HG03342 (cell line): ENCODE data around the gene IPCEF1.
A peak's percentile ranks its signal among the peaks of the same experiment; 100 is the strongest.

Experiments
- ATAC-seq: cut with Tn5 transposase; IDR thresholded peaks from one replicate; pipeline ENCODE4 v1.9.1; 2021; ENCODE audit warnings: mild to moderate bottlenecking, moderate library complexity; ENCODE audit not compliant: unreplicated experiment

Gene IPCEF1

DNA sequence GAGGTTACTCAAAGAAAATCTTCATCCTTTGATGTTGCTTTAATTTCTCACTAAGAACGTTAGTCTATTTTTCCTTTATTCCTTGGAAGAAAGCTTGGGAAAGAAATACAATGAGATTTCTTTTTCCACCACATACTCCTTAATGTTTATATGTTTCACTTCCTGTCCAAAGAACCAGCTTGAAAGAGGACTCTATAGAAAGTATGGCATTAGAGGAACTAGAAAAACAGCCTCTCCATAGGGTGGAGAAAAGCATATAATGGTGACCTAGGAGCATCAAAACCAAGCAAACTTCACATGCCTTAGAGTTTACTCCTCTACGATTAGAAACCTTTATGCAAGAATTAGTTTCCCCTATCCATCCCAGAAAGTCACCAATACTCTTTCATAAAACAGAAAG, 186.5 kb downstream of the IPCEF1 start:
- no peak for ATAC-seq

DNA sequence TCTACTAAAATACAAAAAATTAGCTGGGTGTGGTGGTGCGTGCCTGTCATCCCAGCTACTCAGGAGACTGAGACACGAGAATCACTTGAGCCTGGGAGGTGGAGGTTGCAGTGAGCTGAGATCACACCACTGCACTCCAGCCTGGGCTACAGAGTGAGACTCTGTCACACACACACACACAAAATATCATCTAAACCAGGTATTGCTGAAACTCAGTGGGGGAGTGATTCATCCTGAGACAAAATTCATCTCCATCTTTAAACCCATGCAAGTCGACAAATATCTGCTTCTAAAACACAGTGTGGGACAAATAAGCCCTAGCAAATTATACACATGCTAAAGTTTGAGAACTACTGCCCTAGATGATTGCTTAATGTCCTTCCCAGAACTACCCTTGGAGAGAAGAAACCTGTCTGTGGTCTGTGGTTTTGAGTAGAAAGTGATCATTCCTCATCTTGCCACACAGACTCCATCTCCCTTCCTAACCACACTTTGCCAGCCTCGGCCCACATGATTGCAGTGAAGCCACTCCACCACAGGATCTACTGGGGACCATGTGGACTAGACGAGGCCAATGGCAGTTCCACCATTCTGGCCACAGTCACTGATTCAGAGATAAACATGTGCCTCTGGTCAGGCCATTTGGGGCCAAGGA, 187.3 kb downstream of the IPCEF1 start:
- no peak for ATAC-seq

DNA sequence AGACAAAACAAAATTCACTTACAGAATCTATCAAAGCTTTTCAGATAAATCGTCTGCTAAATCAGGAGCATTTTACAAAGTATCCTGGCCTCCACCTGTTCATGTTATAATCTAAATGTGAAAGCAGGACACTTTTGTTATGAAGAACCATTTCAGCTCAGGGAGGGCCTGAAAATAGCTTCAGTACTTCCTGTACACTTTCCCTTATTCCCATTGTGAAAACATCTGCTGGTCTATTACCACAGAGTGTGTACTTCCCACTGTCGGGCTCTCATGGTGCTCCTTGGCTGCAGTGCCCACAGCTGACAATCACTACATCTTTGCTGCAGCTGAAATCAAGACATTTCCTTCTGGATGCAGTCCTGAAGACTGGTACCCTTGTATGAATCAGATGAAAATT, 189.5 kb downstream of the IPCEF1 start:
- no peak for ATAC-seq

DNA sequence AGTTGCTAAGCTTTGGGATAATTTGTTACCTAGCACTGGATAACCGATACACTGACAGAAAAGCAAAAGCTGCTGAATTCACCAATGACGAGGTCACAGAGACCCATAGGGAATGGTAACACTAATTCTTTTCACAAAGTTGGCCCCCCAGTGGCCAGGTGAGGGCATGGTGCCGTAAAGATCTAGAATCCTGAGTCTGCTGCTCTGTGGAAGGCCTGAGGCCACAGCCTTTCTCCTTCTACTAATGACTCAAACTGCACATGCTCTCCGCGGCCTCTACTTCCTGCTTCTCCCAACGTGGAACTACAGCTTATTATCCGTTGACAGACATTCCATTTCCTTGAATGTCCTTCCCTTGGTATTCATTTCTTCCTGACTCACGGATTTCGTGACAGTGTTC, 190.5 kb downstream of the IPCEF1 start:
- ATAC-seq = no peak

DNA sequence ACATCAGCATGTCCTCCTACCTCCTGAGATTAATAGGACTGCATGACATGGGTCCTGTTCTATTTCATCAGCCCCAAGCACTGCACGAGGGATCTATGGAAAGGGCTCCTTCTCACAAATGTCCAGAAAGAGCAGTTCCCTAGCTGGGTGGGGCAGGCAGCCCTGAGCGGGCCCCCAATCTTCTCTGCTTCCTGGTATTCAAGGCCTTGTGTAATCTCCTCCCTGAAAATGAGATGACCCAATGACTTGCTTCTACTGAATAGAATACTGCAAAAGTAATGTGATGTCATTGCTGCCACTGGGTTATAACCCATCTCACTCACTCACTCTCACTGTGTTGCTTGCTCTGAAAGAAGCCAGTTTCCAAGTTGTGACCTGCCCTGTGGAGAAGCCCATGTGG, 191.1 kb downstream of the IPCEF1 start:
- ATAC-seq = no peak

DNA sequence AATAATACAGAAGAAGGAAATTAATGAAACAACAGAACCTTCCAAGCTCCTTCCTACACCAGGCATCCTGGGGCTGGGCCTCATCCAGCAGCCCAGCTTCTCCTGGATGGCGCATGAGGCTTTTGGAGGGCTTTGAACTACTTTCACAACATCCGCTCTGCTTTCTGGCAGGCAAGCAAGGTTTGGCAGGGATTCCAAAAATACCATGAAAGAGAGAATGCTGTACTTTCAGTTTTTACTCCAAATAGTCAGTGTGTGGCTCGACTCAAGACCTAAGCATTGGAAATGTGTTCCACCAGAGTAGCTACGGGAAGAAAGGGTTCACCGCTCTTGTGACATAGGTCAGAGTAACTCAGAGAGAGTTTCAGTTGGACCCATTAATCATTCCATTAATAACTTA, 192.2 kb downstream of the IPCEF1 start:
- ATAC-seq = no peak

DNA sequence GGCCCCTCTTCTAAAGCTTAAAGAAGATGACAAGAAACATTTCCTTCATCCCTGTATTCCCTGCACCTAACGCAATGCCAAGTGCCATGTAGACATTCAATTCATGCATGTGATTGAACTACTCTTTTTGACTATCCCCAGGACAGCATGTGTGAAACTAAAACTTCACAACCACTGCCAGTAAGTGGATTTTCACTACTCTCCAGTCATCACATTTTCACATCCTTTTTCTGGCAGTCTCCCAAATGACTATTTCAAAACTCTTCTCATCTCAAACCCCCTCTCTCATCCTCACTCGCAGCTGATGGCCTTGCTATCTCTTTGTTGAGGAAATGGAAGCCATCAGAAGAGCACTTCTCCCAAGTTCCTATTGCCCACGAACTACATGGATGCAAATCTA, 194.9 kb downstream of the IPCEF1 start:
- peak; percentile 67 for ATAC-seq

DNA sequence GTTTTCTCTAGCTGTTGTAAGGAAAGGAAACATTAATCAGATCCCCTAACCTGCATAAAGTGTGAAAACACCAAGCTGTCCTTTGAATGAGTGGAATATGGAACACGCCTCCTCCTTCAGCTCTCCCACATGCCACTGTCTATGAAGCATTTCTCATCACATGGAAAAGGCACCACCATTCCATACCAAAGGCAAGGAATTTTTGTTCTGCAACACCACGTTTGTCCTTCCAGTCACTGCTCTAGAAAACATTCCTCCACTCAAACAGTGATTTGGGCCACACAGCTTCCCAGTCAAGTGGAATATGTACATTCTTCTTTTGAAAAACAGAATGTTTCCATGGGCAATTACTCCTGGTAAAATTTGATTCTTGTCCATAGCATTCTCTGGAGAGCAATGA, 197.5 kb downstream of the IPCEF1 start:
- no peak for ATAC-seq

DNA sequence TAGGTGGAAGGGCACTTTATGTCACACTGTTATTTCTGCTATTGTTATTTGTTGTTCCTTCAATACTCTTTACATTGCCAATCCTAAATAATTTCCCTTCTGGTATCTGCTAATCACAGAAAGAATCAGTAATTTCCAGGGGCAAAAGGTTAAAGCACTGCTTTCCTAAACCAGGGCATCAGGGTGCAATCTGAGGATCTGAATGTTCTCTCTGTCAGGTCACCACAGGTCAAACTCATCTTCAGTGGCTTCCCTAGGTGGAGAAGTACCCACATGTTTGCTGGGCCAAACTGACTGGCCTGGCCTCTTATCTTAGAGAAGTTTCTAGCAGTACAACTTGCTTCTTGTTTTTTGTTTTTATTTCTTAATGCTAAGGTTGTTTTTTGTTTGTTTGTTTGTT, 198.9 kb downstream of the IPCEF1 start:
- no peak for ATAC-seq

DNA sequence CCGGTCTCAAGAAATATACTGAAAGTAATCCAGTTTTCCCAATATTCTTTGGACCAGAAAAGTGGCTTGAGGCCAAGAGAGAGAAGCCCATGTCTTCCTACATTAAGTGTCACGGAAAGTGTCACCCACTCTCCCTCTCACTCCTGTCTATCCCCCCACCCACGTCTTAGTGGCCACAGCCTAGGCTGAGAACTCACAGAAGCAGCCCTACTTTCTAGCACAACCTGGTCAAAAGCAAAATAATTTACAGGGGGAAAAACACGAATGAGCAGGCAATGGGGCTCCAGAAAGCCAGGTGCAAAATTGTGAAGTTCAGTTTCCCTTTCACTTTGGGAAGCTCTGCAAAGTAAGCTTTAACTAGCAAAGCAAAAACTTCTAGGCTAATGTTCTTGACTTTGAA, 199.5 kb downstream of the IPCEF1 start:
- ATAC-seq = peak; percentile 47

DNA sequence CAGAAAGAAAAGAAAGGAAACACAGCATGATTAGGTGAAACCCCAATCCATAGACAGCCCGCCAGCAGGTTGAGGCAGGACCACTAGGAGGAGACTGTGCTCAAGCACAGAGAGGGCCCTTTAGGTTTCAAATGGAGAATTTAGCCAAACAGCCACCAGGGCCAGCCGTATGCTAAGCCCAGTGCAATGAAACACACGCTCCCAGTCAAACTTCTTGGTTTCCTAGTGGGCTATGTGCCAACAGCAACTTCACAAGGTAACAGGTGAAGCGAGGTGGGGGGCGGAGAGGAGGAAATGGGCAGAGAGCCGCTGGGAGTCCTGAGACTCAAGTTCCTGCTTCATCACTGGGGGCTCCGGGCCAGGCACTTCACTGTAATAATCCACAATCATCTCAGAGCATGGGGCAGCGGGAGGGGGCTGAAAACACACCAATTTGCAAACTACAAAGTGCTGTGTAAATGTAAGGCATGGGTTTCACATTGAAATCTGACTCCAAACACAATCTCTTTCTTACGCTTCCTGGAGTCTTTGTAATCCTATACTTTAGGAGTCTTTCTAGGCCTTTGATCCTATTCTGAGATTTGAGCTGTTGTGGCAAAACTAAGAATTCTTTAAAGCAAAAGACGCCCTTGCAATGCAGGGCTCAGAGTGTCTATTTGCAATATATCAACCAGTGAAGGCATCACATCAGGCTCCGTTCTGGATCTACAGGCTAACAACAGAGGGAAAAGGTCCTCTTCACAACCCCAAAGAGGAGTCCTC, 200.3 kb downstream of the IPCEF1 start:
- ATAC-seq = peak; percentile 82

DNA sequence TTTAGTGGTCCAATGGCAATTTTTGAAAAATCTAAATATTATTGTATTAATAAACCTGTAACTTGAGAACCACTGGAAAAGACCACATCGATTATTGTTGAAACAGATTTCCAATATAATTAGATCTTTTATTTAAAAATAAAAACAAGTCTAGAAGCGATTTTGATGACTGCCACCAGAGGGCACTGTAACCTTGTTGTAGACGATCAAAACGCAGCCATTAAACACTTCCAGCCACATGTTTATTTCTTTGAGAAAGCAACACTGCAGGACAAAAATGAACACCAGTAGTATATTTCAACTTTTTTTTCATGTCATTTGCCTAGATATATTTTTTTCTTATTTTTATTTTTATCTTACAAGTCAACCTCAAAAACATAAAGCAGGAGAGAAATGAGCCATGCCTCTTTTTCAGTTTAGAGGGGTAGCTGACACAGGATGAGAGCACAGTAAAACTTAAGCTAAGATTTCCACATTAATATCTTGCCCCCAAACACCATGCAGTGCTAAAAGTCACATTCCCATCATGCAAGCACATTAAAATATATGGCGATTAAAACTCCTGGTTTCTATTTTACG, 202.1 kb downstream of the IPCEF1 start:
- ATAC-seq = no peak

DNA sequence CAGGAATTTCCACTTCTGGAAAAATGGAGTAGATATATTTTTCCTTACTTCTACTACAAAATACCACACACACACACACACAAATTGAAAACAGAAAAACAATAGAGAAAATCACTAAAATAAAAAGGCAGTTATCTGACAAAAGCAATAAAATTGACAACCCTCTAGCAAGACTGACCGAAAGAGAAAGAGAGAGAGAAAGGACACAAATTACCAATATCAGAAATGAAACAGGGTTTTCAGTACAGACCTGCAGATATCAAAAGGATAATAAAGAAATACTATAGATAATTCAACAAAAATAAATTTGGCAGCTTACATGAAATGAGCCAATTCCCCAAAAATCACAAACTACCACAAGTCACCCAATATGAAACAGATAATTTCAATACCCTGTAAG, 212.8 kb downstream of the IPCEF1 start:
- no peak for ATAC-seq

DNA sequence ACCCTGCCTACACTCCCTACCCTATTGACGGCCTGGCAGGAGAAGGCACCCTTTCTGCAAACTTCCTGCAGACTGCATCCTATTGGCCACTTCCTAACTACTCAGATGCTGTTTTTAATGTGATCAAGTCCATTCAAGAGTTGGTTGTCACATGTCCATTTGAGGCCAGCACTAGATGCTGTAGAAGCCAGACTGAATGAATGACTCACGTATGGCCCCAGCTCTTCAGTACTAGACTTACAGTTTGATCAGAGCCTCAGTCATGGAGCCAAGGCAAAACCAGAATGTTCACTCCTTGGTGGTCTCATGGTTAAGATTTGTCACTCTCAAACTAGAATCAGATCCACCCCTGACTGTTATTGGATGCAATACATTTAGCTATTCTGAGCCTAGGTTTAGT, 215.9 kb downstream of the IPCEF1 start:
- no peak for ATAC-seq

DNA sequence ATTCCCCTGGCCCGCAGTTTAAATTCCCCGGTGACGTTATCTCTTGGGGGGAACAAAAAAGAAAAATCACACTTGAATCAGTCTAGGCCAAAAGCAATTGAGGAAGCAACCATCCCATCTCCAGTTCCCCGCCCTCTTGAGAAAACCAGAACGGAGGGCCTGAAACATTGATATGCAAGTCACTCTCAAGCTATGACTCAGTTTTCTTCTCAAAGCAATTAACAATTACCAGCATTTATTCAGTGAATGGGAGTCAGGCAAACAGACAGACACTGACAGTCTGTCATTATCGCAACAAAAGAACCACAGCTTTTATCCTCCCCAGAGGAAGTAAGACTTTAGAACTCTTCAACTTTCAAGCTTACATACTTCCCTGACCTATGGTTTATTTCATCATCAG, 216.7 kb downstream of the IPCEF1 start:
- ATAC-seq = no peak

DNA sequence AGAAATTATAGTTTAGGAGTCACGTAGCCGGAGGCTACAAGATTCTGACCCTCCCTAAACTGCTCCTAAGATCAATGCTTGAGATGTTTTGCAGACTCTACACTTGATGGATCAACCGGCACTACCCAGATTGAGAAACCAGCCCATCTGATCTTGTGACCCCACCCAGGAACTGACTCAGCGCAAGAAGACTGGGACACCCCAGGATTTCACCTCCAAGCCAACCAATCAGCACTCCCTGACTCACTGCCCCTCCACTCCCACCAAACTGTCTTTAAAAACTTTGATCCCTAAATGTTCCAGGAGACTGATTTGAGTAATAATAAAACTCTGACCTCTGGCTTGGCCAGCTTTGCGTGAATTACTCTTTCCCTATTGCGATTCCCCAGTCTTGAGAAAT, 217.8 kb downstream of the IPCEF1 start:
- no peak for ATAC-seq

DNA sequence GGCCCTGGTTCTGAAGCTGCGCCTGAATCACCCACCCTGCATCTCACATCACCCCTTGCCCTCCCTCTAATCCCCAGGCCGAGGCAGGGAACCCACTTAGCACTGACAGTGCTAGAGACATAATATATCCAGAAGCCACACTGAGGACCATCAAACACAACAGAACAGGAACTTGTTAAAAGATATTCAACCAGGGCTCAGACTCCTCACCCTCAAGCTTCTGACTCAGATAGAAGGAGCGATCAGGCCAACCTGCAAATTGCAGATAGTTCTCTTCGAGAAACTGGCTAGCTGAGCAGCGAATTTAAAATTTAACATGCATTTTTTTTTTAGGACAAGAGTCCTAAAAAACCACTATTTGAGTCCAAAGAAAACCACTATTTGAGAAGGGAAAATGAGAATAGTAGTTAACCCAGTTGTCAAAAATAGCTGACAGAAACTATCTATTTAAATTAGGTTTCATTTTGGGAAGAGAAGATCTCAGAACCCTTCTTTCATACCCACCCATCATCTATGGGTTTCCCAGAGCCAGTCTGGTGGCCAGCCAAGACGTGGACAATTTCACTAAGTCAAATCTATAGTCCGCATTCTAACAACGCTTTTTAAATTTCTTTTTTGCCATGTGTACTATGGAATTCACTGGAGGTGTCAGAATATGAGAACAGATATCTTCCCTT, 222.0 kb downstream of the IPCEF1 start:
- no peak for ATAC-seq

DNA sequence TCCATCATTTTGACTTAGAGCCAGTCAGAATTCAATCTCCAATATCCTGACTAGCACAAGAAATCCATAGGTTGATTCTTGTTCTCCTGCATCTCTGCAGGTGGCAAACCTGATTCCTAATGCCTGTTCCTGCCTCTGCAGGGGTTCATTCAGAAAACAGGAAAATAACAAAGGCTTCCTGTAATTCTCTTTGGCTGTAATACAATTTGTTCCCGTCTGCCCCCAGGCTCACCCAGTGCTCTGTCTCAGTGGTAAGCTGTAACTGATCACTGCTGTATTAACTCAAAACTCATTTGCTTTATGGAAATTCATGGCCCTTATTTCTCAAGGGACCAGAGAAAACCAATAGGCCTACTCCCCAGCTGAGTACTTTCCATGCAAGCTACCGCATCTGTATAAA, 228.9 kb downstream of the IPCEF1 start:
- no peak for ATAC-seq

DNA sequence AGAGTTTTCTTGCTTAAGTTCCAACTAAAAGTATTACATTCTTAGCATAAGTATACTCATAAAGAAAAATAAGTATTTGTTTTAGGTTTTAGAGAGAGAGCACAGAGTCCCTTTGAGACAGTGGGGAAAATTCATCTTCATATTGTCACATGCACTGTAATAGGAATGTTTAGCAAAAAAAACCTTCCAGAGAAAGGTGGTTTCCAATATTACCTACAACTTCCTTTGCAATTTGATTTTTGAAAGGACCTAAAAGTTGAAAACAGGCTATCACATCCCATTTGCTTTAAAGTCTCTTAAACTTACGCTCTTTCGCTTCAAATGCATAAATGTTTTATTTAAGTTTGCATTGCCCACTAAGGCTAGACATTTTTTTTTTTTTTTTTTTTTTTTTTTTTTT, 231.2 kb downstream of the IPCEF1 start:
- no peak for ATAC-seq

DNA sequence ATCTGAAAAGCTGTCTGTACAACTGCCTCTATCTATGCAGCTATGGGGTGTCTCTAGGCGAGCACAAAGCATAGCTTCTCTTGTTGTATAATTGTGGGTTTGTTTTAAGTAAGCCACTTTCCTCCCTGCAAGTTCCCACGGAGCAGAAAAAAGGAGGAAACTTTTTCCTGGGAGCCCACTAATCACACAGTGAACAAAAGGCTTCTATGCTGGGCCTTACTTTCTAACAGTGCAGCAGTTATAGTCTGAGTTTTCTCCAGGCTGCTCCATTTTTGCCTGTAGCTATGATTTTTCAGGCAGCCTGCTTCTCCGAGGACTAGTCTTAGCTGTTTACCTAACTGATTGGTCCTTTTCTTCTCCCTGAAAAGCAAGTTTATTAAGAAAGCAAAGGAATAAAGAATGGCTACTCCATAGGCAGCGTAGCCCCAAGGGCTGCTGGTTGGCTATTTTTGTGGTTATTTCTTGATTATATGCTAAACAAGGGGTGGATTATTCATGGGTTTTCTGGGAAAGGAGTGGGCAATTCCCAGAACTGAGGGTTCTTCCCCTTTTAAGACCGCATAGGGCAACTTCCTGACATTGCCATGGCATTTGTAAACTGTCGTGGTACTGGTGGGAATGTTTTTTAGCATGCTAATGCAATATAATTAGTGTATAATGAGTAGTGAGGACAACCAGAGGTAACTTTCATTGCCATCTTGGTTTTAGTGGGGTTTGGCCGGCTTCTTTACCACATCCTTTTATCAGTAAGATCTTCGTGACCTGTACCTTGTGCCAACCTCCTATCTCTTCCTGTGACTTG, 233.2 kb downstream of the IPCEF1 start:
- ATAC-seq = no peak
